Ovary (tissue), 9 donors: ENCODE measurements around the gene SLC2A1. TPM values are rescaled to one million over a fixed set of nuclear protein-coding genes. Genes with fewer than 3 reads are reported as not detected.

Experiments used
- DNase-seq, 5 donors: peaks; one replicate each; pipeline ENCODE4 v3.0.0-alpha.2; 2019 to 2020
- H3K27ac ChIP-seq, 2 donors: fragments of 200-600 bp; one replicate each; pipeline versions ENCODE4 v1.5.1 to v1.8.0; 2019 to 2022
- H3K27me3 ChIP-seq: fragments of 200-600 bp; one replicate; pipeline ENCODE4 v1.8.0; 2022
- H3K36me3 ChIP-seq: fragments of 200-600 bp; sonication (generic); one replicate; pipeline ENCODE4 v1.5.1; 2019
- H3K4me1 ChIP-seq: one replicate; pipeline ENCODE4 v1.8.1; 2013; ENCODE audit warnings: mild to moderate bottlenecking, moderate library complexity; ENCODE audit not compliant: insufficient read depth
- H3K4me3 ChIP-seq: fragments of 200-600 bp; sonication (generic); one replicate; pipeline ENCODE4 v1.5.1; 2017
- H3K9me3 ChIP-seq, 2 donors: fragments of 200-600 bp in 1 of 2; sonication (generic) in 1 of 2; one replicate each; pipeline versions ENCODE4 v1.5.1 to v1.8.1; 2013 to 2019; ENCODE audit warnings: mild to moderate bottlenecking in 1 of 2, moderate library complexity in 1 of 2
- EP300 ChIP-seq: sonication (generic); formaldehyde crosslinking; IDR thresholded peaks from one replicate; pipeline ENCODE4 v1.6.1; 2017; ENCODE audit warnings: antibody characterized with exemption
- POLR2A ChIP-seq: fragments of 450-650 bp; IDR thresholded peaks from one replicate; pipeline ENCODE4 v1.6.1; 2017; ENCODE audit warnings: antibody characterized with exemption, mild to moderate bottlenecking, moderate library complexity
- WGBS, 3 donors: extraction: QIAGEN DNeasy Blood & Tissue Kit in 1 of 3; methylation state at CpG; one replicate each; pipeline versions ENCODE4 v1.1.5 to v1.1.7; 2013 to 2017; 5-methylcytosine and 5-hydroxymethylcytosine counted together
- intact Hi-C, 4 donors: fragments of 100-400 bp; cut with DNase I; formaldehyde crosslinking; loops; one replicate each; pipeline versions ENCODE4 v1.11.0 to v1.15.1; 2022 to 2023
- polyA plus RNA-seq, 2 donors: library from polyadenylated mRNA; stranded (reverse); fragments of 200-250 nt in 1 of 2; fragments of 350-450 nt in 1 of 2; fragmentation: Illumina TruSeq in 1 of 2; extraction: RNeasy Lipid Tissue Mini Kit (QIAGEN cat#74804) in 1 of 2; gene quantifications; one replicate each; pipeline ENCODE4 v1.2.3, GENCODE V29; 2013 to 2014
- total RNA-seq, 7 donors: library from RNA; depleted of rRNA in 2 of 7; stranded (reverse); fragments of >200 nt in 2 of 7; fragmentation: NEBNext Ultra II Directional in 3 of 7; extraction: Animal tissue kit (Norgen Biotek cat#: 25700) in 3 of 7; gene quantifications; one replicate each; pipeline versions ENCODE4 v1.1.0 to v1.2.4, GENCODE V29; 2016 to 2023
- TF ChIP-seq, protein P1 (sequence below), 3 donors: fragments of 450-650 bp in 2 of 3; fragments of 200-600 bp in 1 of 3; IDR thresholded peaks; one replicate each; pipeline versions ENCODE4 v1.5.1 to v1.8.0; 2016 to 2022; ENCODE audit warnings: antibody characterized with exemption in 3 of 3, mild to moderate bottlenecking in 1 of 3
- donor health status: DM: no; HTN: no; CAD: no; lungs with moderate emphysema.
- donor health status: DM: no; HTN: no; CAD: no.
- donor health status: Bipolar disorder and iron deficiency.
- donor health status: DM: yes; HTN: yes; CAD: no.
- donor health status: DM: no; HTN: no; CAD: no.
- donor health status: DM: yes; HTN: yes; CAD: no.

SLC2A1 gene
- total and polyA plus RNA-seq, 9 donors, result 10.3 to 65.4 (median 19.2) TPM

DNA sequence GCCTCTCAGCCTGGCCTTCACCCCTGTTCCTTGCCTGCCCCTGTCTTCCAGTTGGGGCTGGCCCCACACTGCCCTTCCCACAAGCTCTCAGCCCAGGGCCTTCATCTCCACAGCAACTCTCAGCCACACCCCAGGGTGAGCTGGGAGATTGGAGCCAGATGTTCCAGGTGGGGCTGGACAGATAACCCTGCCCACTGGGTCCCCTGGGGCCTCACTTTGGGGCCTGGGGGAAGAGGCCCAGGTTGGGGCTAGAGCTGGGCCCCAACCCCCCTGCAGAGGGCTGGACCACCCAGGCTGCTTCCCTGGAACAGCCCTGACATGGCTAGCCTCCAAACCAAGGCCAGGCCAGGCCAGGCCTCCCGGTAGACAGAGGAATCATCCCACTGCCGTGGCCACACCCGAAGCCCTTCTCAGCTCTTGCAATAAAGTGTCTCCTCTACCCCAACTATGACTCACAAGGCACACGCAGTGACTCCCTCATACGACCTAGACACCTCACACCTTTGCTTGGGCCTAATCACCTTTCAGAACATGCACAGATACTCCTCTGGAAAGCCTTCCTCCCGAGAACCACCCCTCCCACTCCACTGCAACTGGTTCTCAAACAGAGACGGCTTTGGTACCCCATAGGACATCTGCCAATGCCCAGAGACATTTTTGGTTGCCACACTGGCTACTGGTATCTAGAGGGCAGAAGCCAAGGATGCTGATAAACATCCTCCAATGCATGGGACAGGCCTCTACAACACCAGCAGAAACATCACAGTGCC is 22.2 kb downstream of the SLC2A1 start:
- no peak for TF ChIP-seq POLR2A
- TF ChIP-seq, protein P1, sequence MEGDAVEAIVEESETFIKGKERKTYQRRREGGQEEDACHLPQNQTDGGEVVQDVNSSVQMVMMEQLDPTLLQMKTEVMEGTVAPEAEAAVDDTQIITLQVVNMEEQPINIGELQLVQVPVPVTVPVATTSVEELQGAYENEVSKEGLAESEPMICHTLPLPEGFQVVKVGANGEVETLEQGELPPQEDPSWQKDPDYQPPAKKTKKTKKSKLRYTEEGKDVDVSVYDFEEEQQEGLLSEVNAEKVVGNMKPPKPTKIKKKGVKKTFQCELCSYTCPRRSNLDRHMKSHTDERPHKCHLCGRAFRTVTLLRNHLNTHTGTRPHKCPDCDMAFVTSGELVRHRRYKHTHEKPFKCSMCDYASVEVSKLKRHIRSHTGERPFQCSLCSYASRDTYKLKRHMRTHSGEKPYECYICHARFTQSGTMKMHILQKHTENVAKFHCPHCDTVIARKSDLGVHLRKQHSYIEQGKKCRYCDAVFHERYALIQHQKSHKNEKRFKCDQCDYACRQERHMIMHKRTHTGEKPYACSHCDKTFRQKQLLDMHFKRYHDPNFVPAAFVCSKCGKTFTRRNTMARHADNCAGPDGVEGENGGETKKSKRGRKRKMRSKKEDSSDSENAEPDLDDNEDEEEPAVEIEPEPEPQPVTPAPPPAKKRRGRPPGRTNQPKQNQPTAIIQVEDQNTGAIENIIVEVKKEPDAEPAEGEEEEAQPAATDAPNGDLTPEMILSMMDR (IDR thresholded peaks at IDR 0.05), result no peak
- TF ChIP-seq EP300, result no peak
- Histone ChIP-seq H3K9me3 (no peaks in the 10 kb centered on the region), H3K4me3 (no peak overlapping the region), H3K27me3 (no peaks in the 10 kb centered on the region), H3K4me1 (peaks cover 13% of the 10 kb centered on the region), H3K27ac (peak overlapping the region; percentile 29 to 47), H3K36me3 (no peaks in the 10 kb centered on the region)
- WGBS, 3 donors, result 23 to 34% (median 30%) methylated on average over 7 of the region's 7 CpGs
- peak; percentile 48 to 81 (median 60) for DNase-seq
- intact Hi-C loops, result no loop called here

DNA sequence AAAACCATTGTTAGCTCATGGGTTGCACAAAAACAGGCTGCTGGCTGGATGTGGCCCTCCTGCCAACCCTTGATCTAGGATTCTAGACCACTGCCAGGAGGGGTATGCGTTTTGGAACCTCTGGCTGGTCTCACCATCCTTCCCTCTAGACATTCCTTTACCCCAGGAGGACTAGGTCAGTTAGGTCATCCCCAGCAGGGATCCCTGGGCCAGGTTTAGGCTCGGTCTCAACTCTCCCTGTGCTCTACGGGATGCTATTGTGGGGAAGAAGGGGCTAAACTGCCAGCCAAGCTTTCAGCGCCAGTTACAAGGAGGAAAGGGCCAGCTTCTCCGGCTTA is 22.7 kb downstream of the SLC2A1 start:
- DNase-seq, result no peak
- Histone ChIP-seq H3K4me1 (peaks cover 13% of the 10 kb centered on the region), H3K4me3 (no peak overlapping the region), H3K27me3 (no peaks in the 10 kb centered on the region), H3K27ac (no peak overlapping the region), H3K9me3 (no peaks in the 10 kb centered on the region), H3K36me3 (no peaks in the 10 kb centered on the region)
- TF ChIP-seq, protein P1 (IDR thresholded peaks at IDR 0.05), result no peak
- TF ChIP-seq EP300 (no peak), POLR2A (no peak)
- intact Hi-C loops, result no loop called here
- WGBS, 3 donors, result 48 to 59% (median 53%) methylated on average over 5 of the region's 5 CpGs

DNA sequence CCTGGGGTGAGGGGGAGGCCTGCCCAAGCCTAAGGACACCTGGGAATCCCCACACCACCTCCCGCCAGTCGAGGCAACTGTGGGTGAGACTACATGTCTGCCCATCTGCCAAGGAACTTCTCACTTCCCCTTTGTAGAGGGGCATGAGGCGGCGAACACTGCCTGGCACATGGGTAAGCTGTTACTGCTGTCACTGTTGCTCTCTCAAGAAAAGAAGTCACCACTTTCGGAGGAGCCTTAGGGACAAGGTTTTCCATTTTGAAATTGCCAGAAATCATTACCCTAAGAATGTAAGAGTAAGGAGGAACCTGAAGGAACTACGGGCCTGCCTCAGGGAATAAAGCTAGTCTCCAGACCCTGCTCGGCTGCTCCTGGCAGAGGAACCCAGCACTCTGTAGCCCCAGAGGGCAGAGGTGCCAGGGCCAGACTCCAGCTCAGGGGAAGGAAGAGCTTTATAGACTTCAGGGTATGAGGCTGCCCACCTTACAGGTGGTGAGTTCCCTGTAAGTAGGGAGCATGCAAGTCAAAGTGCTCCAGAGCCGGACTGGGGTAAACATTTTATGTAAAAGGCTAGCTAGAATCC is 23.3 kb downstream of the SLC2A1 start:
- no peak overlapping the region for H3K27ac ChIP-seq
- 95 to 97% (median 96%) methylated on average over 8 of the region's 8 CpGs for WGBS, 3 donors
- DNase-seq, result peak in 1 of 5 donors; percentile 18
- intact Hi-C loops, result no loop called here
- H3K9me3 ChIP-seq, result no peaks in the 10 kb centered on the region
- TF ChIP-seq POLR2A (no peak), EP300 (no peak)
- TF ChIP-seq, protein P1 (IDR thresholded peaks at IDR 0.05), result no peak
- H3K4me3 ChIP-seq, result no peak overlapping the region
- peaks cover 13% of the 10 kb centered on the region for H3K4me1 ChIP-seq
- H3K27me3 ChIP-seq, result no peaks in the 10 kb centered on the region
- H3K36me3 ChIP-seq, result no peaks in the 10 kb centered on the region

DNA sequence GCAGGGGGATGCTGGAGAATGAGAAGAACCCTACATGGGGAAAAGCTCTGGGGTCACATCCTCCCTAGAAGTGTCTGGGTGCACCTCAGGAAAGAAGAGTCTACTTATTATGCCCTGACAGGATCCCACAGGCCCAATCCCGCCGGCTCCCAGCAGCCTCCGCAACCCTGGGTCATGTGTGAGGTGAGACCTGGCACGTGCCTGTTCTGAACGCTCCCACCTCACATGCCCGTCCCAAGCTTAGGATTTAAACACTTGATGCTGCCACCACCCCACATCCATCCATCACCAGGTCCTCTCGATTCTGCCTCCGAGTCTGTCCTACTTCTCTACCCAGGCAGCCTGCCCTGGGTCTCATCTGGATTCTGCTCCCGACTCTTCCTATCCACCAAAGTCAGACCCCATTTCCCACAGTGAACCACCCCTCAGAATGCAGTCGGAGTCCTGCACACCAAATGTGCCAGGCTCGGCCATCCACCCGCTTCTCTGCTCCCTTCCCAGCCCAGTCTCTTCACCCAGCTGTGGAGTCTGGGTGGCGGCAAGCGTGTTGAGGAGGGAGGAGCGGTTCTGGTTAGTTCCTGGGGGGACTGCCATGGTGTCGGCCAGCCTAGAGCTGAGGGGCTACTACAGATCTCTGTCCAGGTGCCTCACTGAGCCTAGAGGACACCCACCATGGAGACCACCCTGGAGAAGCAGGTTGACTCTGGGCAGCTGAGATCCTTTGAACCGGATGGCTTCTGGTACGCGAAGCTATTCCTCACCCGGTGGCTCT is 23.9 kb downstream of the SLC2A1 start:
- Histone ChIP-seq H3K4me1 (peaks cover 13% of the 10 kb centered on the region), H3K27ac (no peak overlapping the region), H3K27me3 (no peaks in the 10 kb centered on the region), H3K36me3 (no peaks in the 10 kb centered on the region), H3K4me3 (no peak overlapping the region), H3K9me3 (no peaks in the 10 kb centered on the region)
- 95 to 96% (median 96%) methylated on average over 19 to 20 of the region's 20 CpGs for WGBS, 3 donors
- intact Hi-C loops, result no loop called here
- peak in 1 of 5 donors; percentile 11 for DNase-seq
- TF ChIP-seq POLR2A (no peak), EP300 (no peak)
- TF ChIP-seq, protein P1 (IDR thresholded peaks at IDR 0.05), result no peak
